Activated CD8-positive, alpha-beta T cell treated with anti-CD3 and anti-CD28 coated beads for 36 hours (primary cell): ENCODE results near the gene TMEM235. TPM values are rescaled to one million over a fixed set of nuclear protein-coding genes. Genes with fewer than 3 reads are reported as not detected.

Experiments used
- ATAC-seq: fragments of 200-7000 bp; cut with Tn5 transposase; one replicate; pipeline ENCODE4 v1.10.0; 2021; ENCODE audit warnings: mild to moderate bottlenecking, moderate library complexity
- CTCF ChIA-PET: fragments of 350-600 bp; sonication (Branson Sonifier 250); formaldehyde crosslinking; loops from one replicate; lab custom pipeline; 2021; ENCODE audit warnings: antibody characterized with exemption; lab: Charles Lee
- POLR2A ChIA-PET: fragments of 350-600 bp; sonication (Branson Sonifier 250); formaldehyde crosslinking; loops from one replicate; lab custom pipeline; 2021; ENCODE audit warnings: antibody characterized with exemption; lab: Charles Lee
- DNase-seq: peaks from one replicate; pipeline ENCODE4 v3.0.0-alpha.2; 2020
- H3K27ac Mint-ChIP-seq: one replicate; pipeline ENCODE4 v1.8.0; 2021; ENCODE audit warnings: mild to moderate bottlenecking, mixed read lengths
- H3K27me3 Mint-ChIP-seq: one replicate; pipeline ENCODE4 v1.8.0; 2021; ENCODE audit warnings: mixed read lengths
- H3K36me3 Mint-ChIP-seq: one replicate; pipeline ENCODE4 v1.8.0; 2021; ENCODE audit warnings: low read depth, mixed read lengths
- H3K4me1 Mint-ChIP-seq: one replicate; pipeline ENCODE4 v1.8.0; 2021; ENCODE audit warnings: low read depth, mixed read lengths
- H3K4me3 Mint-ChIP-seq: one replicate; pipeline ENCODE4 v1.8.0; 2021; ENCODE audit warnings: mild to moderate bottlenecking, moderate library complexity, mixed read lengths
- H3K9me3 Mint-ChIP-seq: one replicate; pipeline ENCODE4 v1.8.0; 2021; ENCODE audit warnings: mixed read lengths
- intact Hi-C: fragments of 100-400 bp; cut with micrococcal nuclease; formaldehyde crosslinking; loops from one replicate; pipeline ENCODE4 v1.10.0; 2022
- total RNA-seq, 2 experiments: library from RNA; stranded (reverse); gene quantifications; one replicate each; pipeline ENCODE4 v1.2.3, GENCODE V29; 2021
- TF ChIP-seq, protein P1 (sequence below): fragments of 200-600 bp; IDR thresholded peaks from one replicate; pipeline ENCODE4 v1.8.0; 2022; ENCODE audit warnings: antibody characterized with exemption, mild to moderate bottlenecking

Gene TMEM235
- total RNA-seq, 2 experiments from 2014 or later, result not detected

DNA sequence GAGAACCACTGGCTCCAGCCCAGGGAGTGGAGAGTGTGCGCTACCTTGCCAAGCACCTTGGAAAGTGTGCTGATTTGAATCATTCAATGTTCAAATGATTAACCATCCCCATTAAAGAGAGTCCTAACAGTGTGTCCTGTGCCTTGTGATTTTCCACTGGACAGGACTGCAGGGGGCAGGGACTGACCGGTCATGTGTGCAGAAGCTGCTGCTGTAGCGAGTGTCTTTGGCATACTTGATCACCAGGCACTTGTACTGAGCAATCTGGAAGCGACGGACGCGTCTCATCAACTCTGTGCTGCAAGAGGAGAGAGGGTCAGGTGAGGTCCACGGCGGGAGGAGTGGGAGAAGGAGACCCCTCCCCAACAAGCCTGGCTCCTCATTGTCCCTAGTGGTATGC is 46.6 kb upstream of the TMEM235 start:
- Mint-ChIP-seq H3K27me3 (no peaks in the 10 kb centered on the region), H3K4me1 (peaks cover 35% of the 10 kb centered on the region), H3K36me3 (peaks cover 49% of the 10 kb centered on the region), H3K4me3 (peak overlapping the region; percentile 93), H3K27ac (no peak overlapping the region), H3K9me3 (no peaks in the 10 kb centered on the region)
- ChIA-PET POLR2A (interaction anchor here (1.2 to 6.6 kb wide), 4 partner anchors 8 to 66 kb away, joined by 3 to 100 read pairs (median 4); partner anchors contain the start of gene SYNGR2), CTCF (interaction anchor here (0.9 to 2.8 kb wide), 3 partner anchors 9 to 100 kb away, joined by 3 to 29 read pairs (median 12); no protein-coding TSS in a partner anchor)
- ATAC-seq (no peak), DNase-seq (no peak)
- intact Hi-C loops, result no loop called here
- TF ChIP-seq, protein P1, sequence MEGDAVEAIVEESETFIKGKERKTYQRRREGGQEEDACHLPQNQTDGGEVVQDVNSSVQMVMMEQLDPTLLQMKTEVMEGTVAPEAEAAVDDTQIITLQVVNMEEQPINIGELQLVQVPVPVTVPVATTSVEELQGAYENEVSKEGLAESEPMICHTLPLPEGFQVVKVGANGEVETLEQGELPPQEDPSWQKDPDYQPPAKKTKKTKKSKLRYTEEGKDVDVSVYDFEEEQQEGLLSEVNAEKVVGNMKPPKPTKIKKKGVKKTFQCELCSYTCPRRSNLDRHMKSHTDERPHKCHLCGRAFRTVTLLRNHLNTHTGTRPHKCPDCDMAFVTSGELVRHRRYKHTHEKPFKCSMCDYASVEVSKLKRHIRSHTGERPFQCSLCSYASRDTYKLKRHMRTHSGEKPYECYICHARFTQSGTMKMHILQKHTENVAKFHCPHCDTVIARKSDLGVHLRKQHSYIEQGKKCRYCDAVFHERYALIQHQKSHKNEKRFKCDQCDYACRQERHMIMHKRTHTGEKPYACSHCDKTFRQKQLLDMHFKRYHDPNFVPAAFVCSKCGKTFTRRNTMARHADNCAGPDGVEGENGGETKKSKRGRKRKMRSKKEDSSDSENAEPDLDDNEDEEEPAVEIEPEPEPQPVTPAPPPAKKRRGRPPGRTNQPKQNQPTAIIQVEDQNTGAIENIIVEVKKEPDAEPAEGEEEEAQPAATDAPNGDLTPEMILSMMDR, result no peak

DNA sequence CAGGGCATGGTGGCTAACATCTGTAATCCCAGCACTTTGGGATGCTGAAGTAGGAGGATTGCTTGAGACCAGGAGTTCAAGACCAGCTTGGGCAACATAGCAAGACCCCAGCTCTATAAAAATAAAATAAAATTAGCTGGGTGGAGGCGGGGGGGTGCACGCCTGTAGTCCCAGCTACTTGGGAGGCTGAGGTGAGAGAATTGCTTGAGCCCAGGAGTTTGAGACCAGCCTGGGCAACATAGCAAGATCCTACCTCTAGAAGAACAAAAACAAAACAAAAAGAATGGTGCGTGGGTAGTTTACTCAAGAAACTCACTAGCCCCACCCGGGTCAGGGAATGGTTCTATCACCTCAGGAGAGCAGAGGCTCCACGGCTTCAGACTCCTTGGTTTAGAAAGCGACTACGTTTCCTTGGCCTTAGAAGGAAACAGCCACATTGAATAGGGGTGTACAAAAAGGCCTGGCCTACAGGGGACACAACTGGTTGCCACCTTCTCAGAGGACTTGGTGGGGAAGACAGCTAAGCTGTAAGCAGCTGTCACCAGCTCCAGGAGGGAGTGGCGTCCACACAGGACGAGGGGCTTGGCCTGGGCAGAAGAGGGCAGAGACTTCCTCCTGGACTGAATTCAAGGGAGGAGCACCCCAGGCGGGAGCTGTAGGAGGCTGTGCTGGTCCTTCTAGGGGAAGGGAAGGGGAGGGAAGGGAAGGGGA is 45.3 kb upstream of the TMEM235 start:
- H3K27ac Mint-ChIP-seq, result peak overlapping the region; percentile 82
- peaks cover 44% of the 10 kb centered on the region for H3K36me3 Mint-ChIP-seq
- intact Hi-C loops, result no loop called here
- peaks cover 32% of the 10 kb centered on the region for H3K4me1 Mint-ChIP-seq
- DNase-seq (no peak), ATAC-seq (peak; percentile 2)
- H3K9me3 Mint-ChIP-seq, result peaks cover 2% of the 10 kb centered on the region
- peak overlapping the region; percentile 93 for H3K4me3 Mint-ChIP-seq
- ChIA-PET POLR2A (interaction anchor here (0.8 to 6.6 kb wide), 8 partner anchors 10 to 61 kb away, joined by 3 to 100 read pairs (median 4); partner anchors contain the start of gene SYNGR2), CTCF (interaction anchor here (0.8 to 2.8 kb wide), 6 partner anchors 10 to 101 kb away, joined by 4 to 29 read pairs (median 6); no protein-coding TSS in a partner anchor)
- TF ChIP-seq, protein P1, result no peak
- H3K27me3 Mint-ChIP-seq, result no peaks in the 10 kb centered on the region

GRCh38 chr17:78186692-78187595 is 44.5 kb upstream of the TMEM235 start, which contains the start of the genes AFMID and TK1:
Gene AFMID, plus strand, starts transcription at chr17:78187362. Its CDS starts 9 bp downstream, at chr17:78187371.
Gene TK1, minus strand, starts transcription at chr17:78187052. Its CDS starts 58 bp downstream, at chr17:78186994.
- H3K27ac Mint-ChIP-seq, result peak within 1 kb of the TSS; percentile 82
- peaks cover 2% of the 10 kb centered on the region for H3K9me3 Mint-ChIP-seq
- POLR2A ChIA-PET, result interaction anchor here (0.8 to 6.6 kb wide), 9 partner anchors 10 to 62 kb away, joined by 3 to 100 read pairs (median 4); partner anchors contain the start of gene SYNGR2
- peaks cover 32% of the 10 kb centered on the region for H3K4me1 Mint-ChIP-seq
- ATAC-seq (peak; percentile 98), DNase-seq (peak; percentile 96)
- H3K36me3 Mint-ChIP-seq, result peaks cover 40% of the 10 kb centered on the region
- TF ChIP-seq, protein P1, result no peak
- H3K4me3 Mint-ChIP-seq, result peak within 1 kb of the TSS; percentile 93
- CTCF ChIA-PET, result interaction anchor here (0.8 to 2.8 kb wide), 6 partner anchors 11 to 102 kb away, joined by 4 to 29 read pairs (median 6); no protein-coding TSS in a partner anchor
- H3K27me3 Mint-ChIP-seq, result no peaks in the 10 kb centered on the region
- intact Hi-C loops, result no loop called here

DNA sequence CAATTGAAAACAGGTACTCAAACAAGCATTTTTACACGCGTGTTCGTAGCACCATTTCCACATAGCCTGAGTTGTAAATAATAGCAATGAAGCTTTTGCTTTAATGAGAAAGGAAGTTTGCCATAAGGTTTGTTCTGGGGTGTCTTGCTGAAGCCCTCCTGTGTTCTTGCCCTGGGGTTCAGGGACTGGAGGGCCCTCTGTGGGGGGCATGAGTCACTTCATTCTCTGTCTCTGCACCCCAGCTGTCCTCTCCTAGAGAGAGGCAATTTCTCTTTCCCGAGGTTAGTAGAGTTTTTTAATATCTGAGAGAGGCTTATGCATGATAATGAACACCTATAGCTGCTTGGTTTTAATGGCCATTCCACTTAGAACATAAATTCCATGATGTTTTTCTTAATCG is 34.7 kb upstream of the TMEM235 start:
- no peak for ATAC-seq
- H3K9me3 Mint-ChIP-seq, result no peaks in the 10 kb centered on the region
- TF ChIP-seq, protein P1, result no peak
- H3K4me1 Mint-ChIP-seq, result no peaks in the 10 kb centered on the region
- intact Hi-C loops, result no loop called here
- no peak overlapping the region for H3K4me3 Mint-ChIP-seq
- ChIA-PET CTCF (no interaction called here), POLR2A (interaction anchor here (0.8 to 2.4 kb wide), 3 partner anchors 9 to 23 kb away, joined by 4 to 9 read pairs (median 5); partner anchors contain the start of genes AFMID and TK1)
- H3K27me3 Mint-ChIP-seq, result no peaks in the 10 kb centered on the region
- peaks cover 17% of the 10 kb centered on the region for H3K36me3 Mint-ChIP-seq
- no peak for DNase-seq
- no peak overlapping the region for H3K27ac Mint-ChIP-seq
